WTC11 (cell line): Measurements from ENCODE around the gene ITM2A. TPM values are rescaled to one million over a fixed set of nuclear protein-coding genes. Genes with fewer than 3 reads are reported as not detected.

Source experiments
- ATAC-seq: fragments of 200-7000 bp; cut with Tn5 transposase; 2 replicates; pipeline ENCODE4 v1.10.0; 2021; ENCODE audit warnings: mild to moderate bottlenecking, moderate library complexity
- CTCF ChIA-PET: fragments of 300-600 bp; sonication (Branson Sonifier 250); formaldehyde crosslinking; loops from one replicate; lab custom pipeline; 2021; ENCODE audit warnings: antibody characterized with exemption; lab: Charles Lee
- POLR2A ChIA-PET: fragments of 350-600 bp; sonication (Branson Sonifier 250); formaldehyde crosslinking; loops from one replicate; lab custom pipeline; 2021; ENCODE audit warnings: antibody characterized with exemption; lab: Charles Lee
- DNase-seq: peaks from one replicate; pipeline ENCODE4 v3.0.0; 2021; ENCODE audit warnings: low spot score
- H3K27ac Mint-ChIP-seq: 2 replicates; pipeline ENCODE4 v1.8.0; 2021; ENCODE audit warnings: mixed read lengths
- H3K27me3 Mint-ChIP-seq: 2 replicates; pipeline ENCODE4 v1.8.0; 2021; ENCODE audit warnings: low read depth, mild to moderate bottlenecking, moderate library complexity, mixed read lengths
- H3K36me3 Mint-ChIP-seq: 2 replicates; pipeline ENCODE4 v1.8.0; 2021; ENCODE audit warnings: mixed read lengths
- H3K4me1 Mint-ChIP-seq: 2 replicates; pipeline ENCODE4 v1.8.0; 2022; ENCODE audit warnings: mixed read lengths
- H3K4me3 Mint-ChIP-seq: 2 replicates; pipeline ENCODE4 v1.8.0; 2021; ENCODE audit warnings: mild to moderate bottlenecking, moderate library complexity, mixed read lengths
- H3K9me3 Mint-ChIP-seq: 2 replicates; pipeline ENCODE4 v1.8.0; 2021; ENCODE audit warnings: mixed read lengths
- AFF4 ChIP-seq: sonication (generic); formaldehyde crosslinking; IDR thresholded peaks from 2 replicates; pipeline ENCODE4 v1.8.1; 2023; ENCODE audit warnings: mild to moderate bottlenecking, missing genetic modification reagents, borderline replicate concordance
- ATF1 ChIP-seq: sonication (generic); formaldehyde crosslinking; IDR thresholded peaks from 2 replicates; pipeline ENCODE4 v1.8.1; 2023; ENCODE audit warnings: mild to moderate bottlenecking, moderate library complexity, missing genetic modification reagents
- ATF6 ChIP-seq: sonication (generic); formaldehyde crosslinking; IDR thresholded peaks from 2 replicates; pipeline ENCODE4 v1.8.1; 2023; ENCODE audit warnings: mild to moderate bottlenecking, missing genetic modification reagents
- CREM ChIP-seq: sonication (generic); formaldehyde crosslinking; IDR thresholded peaks from 2 replicates; pipeline ENCODE4 v1.8.1; 2022; ENCODE audit warnings: mild to moderate bottlenecking, missing genetic modification reagents, moderate library complexity
- ESRRA ChIP-seq: sonication (generic); formaldehyde crosslinking; IDR thresholded peaks from 2 replicates; pipeline ENCODE4 v1.8.1; 2022; ENCODE audit warnings: mild to moderate bottlenecking, missing genetic modification reagents, borderline replicate concordance
- ETV6 ChIP-seq: sonication (generic); formaldehyde crosslinking; IDR thresholded peaks from 2 replicates; pipeline ENCODE4 v1.8.1; 2022; ENCODE audit warnings: mild to moderate bottlenecking, missing genetic modification reagents
- GABPB1 ChIP-seq: sonication (generic); formaldehyde crosslinking; IDR thresholded peaks from 2 replicates; pipeline ENCODE4 v1.8.1; 2023; ENCODE audit warnings: mild to moderate bottlenecking, missing genetic modification reagents
- GRHL2 ChIP-seq: fragments of 250-450 bp; sonication (Bioruptor Pico); IDR thresholded peaks from 2 replicates; pipeline ENCODE4 v1.8.0; 2022; ENCODE audit warnings: mild to moderate bottlenecking, moderate library complexity; ENCODE audit not compliant: insufficient replicate concordance, severe bottlenecking
- IRF1 ChIP-seq: sonication (generic); formaldehyde crosslinking; IDR thresholded peaks from 2 replicates; pipeline ENCODE4 v1.8.0; 2023; ENCODE audit warnings: missing genetic modification reagents
- JUN ChIP-seq: sonication (generic); formaldehyde crosslinking; IDR thresholded peaks from 2 replicates; pipeline ENCODE4 v1.8.0; 2023; ENCODE audit warnings: mild to moderate bottlenecking, missing genetic modification reagents
- NFE2L1 ChIP-seq: sonication (generic); formaldehyde crosslinking; IDR thresholded peaks from 2 replicates; pipeline ENCODE4 v1.8.1; 2023; ENCODE audit warnings: missing genetic modification reagents
- SMAD3 ChIP-seq: sonication (generic); formaldehyde crosslinking; IDR thresholded peaks from 2 replicates; pipeline ENCODE4 v1.8.0; 2022; ENCODE audit warnings: missing genetic modification reagents, mild to moderate bottlenecking, borderline replicate concordance
- SOX15 ChIP-seq: fragments of 250-450 bp; sonication (Bioruptor Pico); IDR thresholded peaks from 2 replicates; pipeline ENCODE4 v1.9.0; 2021; ENCODE audit warnings: mild to moderate bottlenecking
- ZNF396 ChIP-seq: fragments of 250-450 bp; sonication (Bioruptor Pico); IDR thresholded peaks from 2 replicates; pipeline ENCODE4 v1.8.0; 2021; ENCODE audit warnings: mild to moderate bottlenecking, moderate library complexity, borderline replicate concordance
- ZNF416 ChIP-seq: fragments of 250-450 bp; sonication (Bioruptor Pico); IDR thresholded peaks from 2 replicates; pipeline ENCODE4 v1.9.0; 2021; ENCODE audit warnings: mild to moderate bottlenecking, inconsistent platforms
- ZNF671 ChIP-seq: fragments of 250-450 bp; sonication (Bioruptor Pico); IDR thresholded peaks from 2 replicates; pipeline ENCODE4 v1.8.0; 2021; ENCODE audit warnings: mild to moderate bottlenecking
- total RNA-seq: library from RNA; stranded (reverse); gene quantifications from 3 replicates; pipeline ENCODE4 v1.2.3, GENCODE V29; 2021
- TF ChIP-seq, protein P1 (sequence below): sonication (generic); formaldehyde crosslinking; IDR thresholded peaks from 2 replicates; pipeline ENCODE4 v1.8.0; 2023; ENCODE audit warnings: mild to moderate bottlenecking, missing genetic modification reagents
- TF ChIP-seq, protein P2 (sequence below): sonication (generic); formaldehyde crosslinking; conservative IDR thresholded peaks from 2 replicates; pipeline ENCODE4 v1.8.1; 2023; ENCODE audit warnings: mild to moderate bottlenecking, low read depth, missing genetic modification reagents, moderate library complexity
- TF ChIP-seq, protein P3 (sequence below): sonication (generic); formaldehyde crosslinking; IDR thresholded peaks from 2 replicates; pipeline ENCODE4 v1.8.0; 2022; ENCODE audit warnings: mild to moderate bottlenecking, missing genetic modification reagents

Gene ITM2A
- total RNA-seq, 1 experiment from 2014 or later = 43.4 TPM

DNA sequence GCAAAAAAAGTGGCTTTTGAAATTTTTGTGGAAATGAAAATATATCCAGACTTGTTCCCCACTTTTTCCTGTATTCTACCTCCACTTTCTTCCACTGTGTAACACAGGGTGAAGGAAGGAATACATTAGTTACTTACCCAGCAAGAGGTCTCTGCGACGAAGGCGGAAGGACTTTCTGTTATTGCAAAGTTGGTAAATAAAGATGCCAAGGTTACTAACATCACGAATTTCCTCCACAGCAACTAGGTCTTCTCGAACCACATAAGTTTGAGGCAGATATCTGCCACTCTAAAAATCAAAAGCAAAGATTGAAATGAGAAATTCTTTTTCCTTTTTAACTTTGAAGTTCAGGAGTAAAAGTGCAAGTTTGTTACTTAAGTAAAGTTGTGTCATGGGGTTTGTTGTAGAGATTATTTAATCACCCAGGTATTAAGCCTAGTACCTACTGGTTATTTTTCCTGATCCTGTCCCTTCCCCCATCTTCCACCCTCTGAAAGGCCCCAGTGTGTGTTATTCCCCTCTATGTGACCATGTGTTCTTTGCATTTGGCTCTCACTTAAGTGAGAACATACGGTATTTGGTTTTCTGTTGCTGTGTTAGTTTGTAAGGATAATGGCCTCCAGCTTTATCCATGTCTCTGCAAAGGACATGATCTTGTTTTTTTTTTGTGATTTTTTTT, 5.8 kb downstream of the ITM2A start (continued):
- no peak for TF ChIP-seq AFF4 (CRISPR knock-in tag)

DNA sequence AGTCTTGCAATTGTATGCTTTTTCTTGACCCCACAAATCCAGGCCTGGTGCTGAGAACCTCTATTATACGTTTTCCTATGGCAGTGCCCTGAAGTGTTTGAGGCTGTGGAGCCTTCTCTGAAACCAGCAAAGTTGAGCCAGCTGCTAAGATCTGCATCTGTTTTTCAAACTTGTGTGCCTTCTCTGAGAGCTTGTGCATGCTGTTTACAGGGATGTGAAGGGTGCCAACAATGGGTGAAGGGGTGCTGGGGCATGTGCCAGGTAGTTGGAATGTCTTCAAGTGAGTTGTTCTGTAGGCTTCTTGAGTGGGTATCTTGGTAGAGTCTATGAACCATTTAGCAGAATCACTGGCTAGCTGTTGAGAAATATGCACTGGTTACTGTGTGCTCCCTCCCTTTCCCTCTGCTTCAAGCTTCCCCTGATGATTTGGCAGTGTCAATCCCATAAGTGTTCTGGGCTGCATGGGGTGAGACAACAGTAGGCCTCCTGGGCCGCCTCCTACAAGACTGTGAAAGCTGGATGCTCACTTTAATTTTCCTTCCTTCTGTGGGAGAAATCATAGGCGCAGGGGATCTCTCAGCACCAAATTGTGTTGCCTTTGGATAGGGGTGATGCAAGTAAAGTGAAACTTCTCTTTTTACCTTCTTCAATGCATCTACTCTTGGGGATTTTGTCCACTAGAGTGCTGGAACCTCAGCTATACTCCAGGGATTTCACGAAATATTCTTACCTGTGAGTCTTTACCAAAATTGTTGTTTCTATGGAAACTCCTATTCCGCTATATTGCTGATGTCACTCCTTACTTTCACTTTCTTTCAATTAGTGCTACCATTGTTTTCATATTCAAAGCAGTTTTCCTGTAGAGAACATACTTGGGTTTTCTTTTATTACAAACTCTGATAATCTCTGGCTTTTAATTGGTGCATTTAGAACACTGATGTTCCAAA, 30.0 kb downstream of the ITM2A start:
- ChIA-PET CTCF (no interaction called here), POLR2A (no interaction called here)
- TF ChIP-seq, protein P1, sequence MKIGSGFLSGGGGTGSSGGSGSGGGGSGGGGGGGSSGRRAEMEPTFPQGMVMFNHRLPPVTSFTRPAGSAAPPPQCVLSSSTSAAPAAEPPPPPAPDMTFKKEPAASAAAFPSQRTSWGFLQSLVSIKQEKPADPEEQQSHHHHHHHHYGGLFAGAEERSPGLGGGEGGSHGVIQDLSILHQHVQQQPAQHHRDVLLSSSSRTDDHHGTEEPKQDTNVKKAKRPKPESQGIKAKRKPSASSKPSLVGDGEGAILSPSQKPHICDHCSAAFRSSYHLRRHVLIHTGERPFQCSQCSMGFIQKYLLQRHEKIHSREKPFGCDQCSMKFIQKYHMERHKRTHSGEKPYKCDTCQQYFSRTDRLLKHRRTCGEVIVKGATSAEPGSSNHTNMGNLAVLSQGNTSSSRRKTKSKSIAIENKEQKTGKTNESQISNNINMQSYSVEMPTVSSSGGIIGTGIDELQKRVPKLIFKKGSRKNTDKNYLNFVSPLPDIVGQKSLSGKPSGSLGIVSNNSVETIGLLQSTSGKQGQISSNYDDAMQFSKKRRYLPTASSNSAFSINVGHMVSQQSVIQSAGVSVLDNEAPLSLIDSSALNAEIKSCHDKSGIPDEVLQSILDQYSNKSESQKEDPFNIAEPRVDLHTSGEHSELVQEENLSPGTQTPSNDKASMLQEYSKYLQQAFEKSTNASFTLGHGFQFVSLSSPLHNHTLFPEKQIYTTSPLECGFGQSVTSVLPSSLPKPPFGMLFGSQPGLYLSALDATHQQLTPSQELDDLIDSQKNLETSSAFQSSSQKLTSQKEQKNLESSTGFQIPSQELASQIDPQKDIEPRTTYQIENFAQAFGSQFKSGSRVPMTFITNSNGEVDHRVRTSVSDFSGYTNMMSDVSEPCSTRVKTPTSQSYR (CRISPR knock-in tag) = no peak
- TF ChIP-seq ZNF416 (CRISPR knock-in tag) (no peak), ATF1 (no peak), SMAD3 (no peak), ETV6 (CRISPR knock-in tag) (no peak), CREM (CRISPR knock-in tag) (no peak), GABPB1 (CRISPR knock-in tag) (no peak), ZNF396 (no peak)
- no peak overlapping the region for H3K27ac Mint-ChIP-seq
- DNase-seq (no peak), ATAC-seq (no peak)
- H3K9me3 Mint-ChIP-seq = no peaks in the 10 kb centered on the region
- H3K27me3 Mint-ChIP-seq = no peaks in the 10 kb centered on the region
- no peak overlapping the region for H3K4me3 Mint-ChIP-seq
- H3K36me3 Mint-ChIP-seq = no peaks in the 10 kb centered on the region
- H3K4me1 Mint-ChIP-seq = peaks cover 11% of the 10 kb centered on the region; the same call in 1 of the 2 replicates

DNA sequence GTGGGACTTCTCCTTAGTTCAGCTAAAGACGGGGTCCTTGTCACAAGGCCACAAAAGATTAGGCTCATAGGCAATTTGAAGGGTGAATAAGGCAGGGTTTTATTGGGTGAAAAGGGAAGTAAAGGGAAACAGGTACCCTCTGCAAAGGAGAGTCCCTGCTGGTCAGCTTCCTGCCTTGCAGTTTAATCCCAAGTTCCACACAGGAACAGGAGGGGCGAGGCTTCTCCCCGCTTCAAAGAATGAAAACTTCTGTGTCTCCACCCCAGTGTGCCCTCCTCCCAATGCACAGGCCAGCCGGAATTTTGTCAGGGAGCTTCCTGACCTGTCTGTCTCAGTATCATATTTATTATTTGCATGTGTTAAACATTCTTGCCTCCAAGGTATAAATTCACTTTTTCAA, 37.1 kb downstream of the ITM2A start:
- no peaks in the 10 kb centered on the region for H3K36me3 Mint-ChIP-seq
- POLR2A ChIA-PET = interaction anchor here (0.6 kb wide), 1 partner anchor 919 kb away, joined by 8 read pairs; no protein-coding TSS in a partner anchor
- no peak overlapping the region for H3K4me3 Mint-ChIP-seq
- H3K27me3 Mint-ChIP-seq = no peaks in the 10 kb centered on the region
- peak; percentile 92 for ATAC-seq
- no peak overlapping the region for H3K27ac Mint-ChIP-seq
- CTCF ChIA-PET = no interaction called here
- H3K4me1 Mint-ChIP-seq = peaks cover 20% of the 10 kb centered on the region
- peak; percentile 16 for DNase-seq
- no peaks in the 10 kb centered on the region for H3K9me3 Mint-ChIP-seq
- TF ChIP-seq, protein P2, sequence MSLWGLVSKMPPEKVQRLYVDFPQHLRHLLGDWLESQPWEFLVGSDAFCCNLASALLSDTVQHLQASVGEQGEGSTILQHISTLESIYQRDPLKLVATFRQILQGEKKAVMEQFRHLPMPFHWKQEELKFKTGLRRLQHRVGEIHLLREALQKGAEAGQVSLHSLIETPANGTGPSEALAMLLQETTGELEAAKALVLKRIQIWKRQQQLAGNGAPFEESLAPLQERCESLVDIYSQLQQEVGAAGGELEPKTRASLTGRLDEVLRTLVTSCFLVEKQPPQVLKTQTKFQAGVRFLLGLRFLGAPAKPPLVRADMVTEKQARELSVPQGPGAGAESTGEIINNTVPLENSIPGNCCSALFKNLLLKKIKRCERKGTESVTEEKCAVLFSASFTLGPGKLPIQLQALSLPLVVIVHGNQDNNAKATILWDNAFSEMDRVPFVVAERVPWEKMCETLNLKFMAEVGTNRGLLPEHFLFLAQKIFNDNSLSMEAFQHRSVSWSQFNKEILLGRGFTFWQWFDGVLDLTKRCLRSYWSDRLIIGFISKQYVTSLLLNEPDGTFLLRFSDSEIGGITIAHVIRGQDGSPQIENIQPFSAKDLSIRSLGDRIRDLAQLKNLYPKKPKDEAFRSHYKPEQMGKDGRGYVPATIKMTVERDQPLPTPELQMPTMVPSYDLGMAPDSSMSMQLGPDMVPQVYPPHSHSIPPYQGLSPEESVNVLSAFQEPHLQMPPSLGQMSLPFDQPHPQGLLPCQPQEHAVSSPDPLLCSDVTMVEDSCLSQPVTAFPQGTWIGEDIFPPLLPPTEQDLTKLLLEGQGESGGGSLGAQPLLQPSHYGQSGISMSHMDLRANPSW = no peak
- TF ChIP-seq ATF6 (CRISPR knock-in tag) = no peak
- TF ChIP-seq, protein P3, sequence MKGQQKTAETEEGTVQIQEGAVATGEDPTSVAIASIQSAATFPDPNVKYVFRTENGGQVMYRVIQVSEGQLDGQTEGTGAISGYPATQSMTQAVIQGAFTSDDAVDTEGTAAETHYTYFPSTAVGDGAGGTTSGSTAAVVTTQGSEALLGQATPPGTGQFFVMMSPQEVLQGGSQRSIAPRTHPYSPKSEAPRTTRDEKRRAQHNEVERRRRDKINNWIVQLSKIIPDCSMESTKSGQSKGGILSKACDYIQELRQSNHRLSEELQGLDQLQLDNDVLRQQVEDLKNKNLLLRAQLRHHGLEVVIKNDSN (CRISPR knock-in tag) = no peak
- TF ChIP-seq SOX15 (CRISPR knock-in tag) = no peak
- TF ChIP-seq JUN (CRISPR knock-in tag) = no peak
- no peak for TF ChIP-seq ESRRA (CRISPR knock-in tag)
- no peak for TF ChIP-seq IRF1 (CRISPR knock-in tag)
- no peak for TF ChIP-seq GRHL2 (CRISPR knock-in tag)
- no peak for TF ChIP-seq NFE2L1 (CRISPR knock-in tag)
- no peak for TF ChIP-seq ZNF671 (CRISPR knock-in tag)
